ENCODE measurements around the gene MBOAT2. TPM values are rescaled to one million over a fixed set of nuclear protein-coding genes. Genes with fewer than 3 reads are reported as not detected.

The MBOAT2 gene
- total and polyA plus RNA-seq, 2 experiments from 2014 or later: 15.9 to 22.7 TPM

GRCh38 chr2:9015998-9016397, 12.5 kb upstream of the MBOAT2 start (continued):
- no peak for TF ChIP-seq REST (IDR thresholded peaks at IDR 0.05; ENCODE audit: unreplicated experiment)

GRCh38 chr2:9013403-9013802, 9.9 kb upstream of the MBOAT2 start:
- H3K27ac Mint-ChIP-seq: no peak overlapping the region
- no peaks in the 10 kb centered on the region for H3K4me1 Mint-ChIP-seq
- no peaks in the 10 kb centered on the region for H3K9me3 Mint-ChIP-seq
- DNase-seq (ENCODE audit: low spot score): no peak
- no peaks in the 10 kb centered on the region for H3K79me2 ChIP-seq (replicated peaks; ENCODE audit: insufficient read depth)
- no peak overlapping the region for H3K27ac ChIP-seq (ENCODE audit: low read depth)
- H3K9me2 ChIP-seq (ENCODE audit: insufficient read depth): no peaks in the 10 kb centered on the region
- H4K20me1 ChIP-seq (replicated peaks; ENCODE audit: insufficient read depth): no peaks in the 10 kb centered on the region
- no peak overlapping the region for H3K4me3 ChIP-seq
- H3K27me3 ChIP-seq (ENCODE audit: insufficient read depth): no peaks in the 10 kb centered on the region
- no peaks in the 10 kb centered on the region for H3K36me3 ChIP-seq (ENCODE audit: insufficient read depth)
- H3F3A ChIP-seq (replicated peaks; ENCODE audit: low read depth): no peaks in the 10 kb centered on the region
- no peak for ATAC-seq
- no peak overlapping the region for H3K4me3 Mint-ChIP-seq
- H3K27me3 Mint-ChIP-seq (ENCODE audit: insufficient read depth, low read depth, poor library complexity): no peaks in the 10 kb centered on the region
- H3K4me2 ChIP-seq: no peak overlapping the region
- no peaks in the 10 kb centered on the region for H3K4me1 ChIP-seq (ENCODE audit: insufficient read depth)
- TF ChIP-seq EZH2phosphoT487 (IDR thresholded peaks at IDR 0.05; ENCODE audit: unreplicated experiment): no peak
- H2AFZ ChIP-seq: no peak overlapping the region
- no peaks in the 10 kb centered on the region for H3K36me3 Mint-ChIP-seq (ENCODE audit: low read depth)

GRCh38 chr2:9010866-9011265, 7.4 kb upstream of the MBOAT2 start:
- Mint-ChIP-seq H3K27me3 (ENCODE audit: insufficient read depth, low read depth, poor library complexity) (no peaks in the 10 kb centered on the region), H3K9me3 (no peaks in the 10 kb centered on the region), H3K27ac (no peak overlapping the region), H3K4me1 (no peaks in the 10 kb centered on the region), H3K4me3 (no peak overlapping the region), H3K36me3 (ENCODE audit: low read depth) (no peaks in the 10 kb centered on the region)
- H3K27me3 ChIP-seq (ENCODE audit: insufficient read depth): no peaks in the 10 kb centered on the region
- no peak overlapping the region for H3K27ac ChIP-seq (ENCODE audit: low read depth)
- H4K20me1 ChIP-seq (replicated peaks; ENCODE audit: insufficient read depth): no peaks in the 10 kb centered on the region
- H2AFZ ChIP-seq: no peak overlapping the region
- no peaks in the 10 kb centered on the region for H3K36me3 ChIP-seq (ENCODE audit: insufficient read depth)
- H3K4me1 ChIP-seq (ENCODE audit: insufficient read depth): no peaks in the 10 kb centered on the region
- no peak for ATAC-seq
- H3F3A ChIP-seq (replicated peaks; ENCODE audit: low read depth): no peaks in the 10 kb centered on the region
- H3K4me2 ChIP-seq: no peak overlapping the region
- H3K4me3 ChIP-seq: no peak overlapping the region
- no peaks in the 10 kb centered on the region for H3K9me2 ChIP-seq (ENCODE audit: insufficient read depth)
- no peak for DNase-seq (ENCODE audit: low spot score)
- no peaks in the 10 kb centered on the region for H3K79me2 ChIP-seq (replicated peaks; ENCODE audit: insufficient read depth)
- TF ChIP-seq ZNF114 (CRISPR knock-in tag; IDR thresholded peaks at IDR 0.05) (no peak), EZH2 (IDR thresholded peaks at IDR 0.05; ENCODE audit: low read depth, unreplicated experiment) (no peak), CTCF (conservative IDR thresholded peaks at IDR 0.05; ENCODE audit: low read depth in 2 of 2) (no peak), REST (IDR thresholded peaks at IDR 0.05; ENCODE audit: unreplicated experiment) (no peak), ETS1 (IDR thresholded peaks at IDR 0.05) (no peak)

Data from GM23338 (cell line).